IMR-90 (cell line): ENCODE measurements around the gene TTC9. TPM values are rescaled to one million over a fixed set of nuclear protein-coding genes. Genes with fewer than 3 reads are reported as not detected.

ENCODE experiments used
- ATAC-seq: fragments of 200-7000 bp; cut with Tn5 transposase; 2 replicates; pipeline ENCODE4 v1.9.1; 2020; ENCODE audit warnings: low read depth, mild to moderate bottlenecking, moderate library complexity
- BruUV-seq: library from RNA; stranded (reverse); fragments of 400-500 nt; replicated peaks from 2 replicates; lab custom pipeline; 2021; lab: Mats Ljungman, UMichigan
- CTCF ChIA-PET: fragments of 300-600 bp; formaldehyde crosslinking; extraction: SDS; loops from one replicate; lab custom pipeline; 2021; ENCODE audit warnings: antibody characterized with exemption; lab: Yijun Ruan, JAX
- POLR2A ChIA-PET: fragments of 300-600 bp; sonication (Branson Sonifier 250); formaldehyde crosslinking; loops from one replicate; lab custom pipeline; 2022; ENCODE audit warnings: antibody characterized with exemption; ENCODE audit not compliant: unreplicated experiment; lab: Charles Lee
- DNase-seq: peaks from one replicate; pipeline ENCODE4 v3.0.0; 2013
- H2AFZ ChIP-seq: replicated peaks from 2 replicates; pipeline ENCODE3; 2013; ENCODE audit warnings: low read length, mild to moderate bottlenecking; ENCODE audit not compliant: poor library complexity
- H2AK5ac ChIP-seq: 2 replicates; pipeline ENCODE4 v1.6.1; 2013; ENCODE audit warnings: low read depth, low read length, inconsistent platforms
- H2AK9ac ChIP-seq: replicated peaks from 2 replicates; pipeline ENCODE3; 2013; ENCODE audit warnings: mild to moderate bottlenecking, low read depth, low read length, moderate library complexity; ENCODE audit not compliant: poor library complexity
- H2BK120ac ChIP-seq: 2 replicates; pipeline ENCODE4 v1.6.1; 2013; ENCODE audit warnings: low read depth, low read length, inconsistent platforms
- H2BK15ac ChIP-seq: 3 replicates; pipeline ENCODE4 v1.6.1; 2013; ENCODE audit warnings: low read depth, low read length, inconsistent platforms
- H2BK20ac ChIP-seq: 2 replicates; pipeline ENCODE4 v1.6.1; 2013; ENCODE audit warnings: low read depth, mild to moderate bottlenecking, inconsistent platforms, low read length, moderate library complexity
- H2BK5ac ChIP-seq: 2 replicates; pipeline ENCODE4 v1.6.1; 2013; ENCODE audit warnings: mild to moderate bottlenecking, low read depth, low read length, inconsistent platforms; ENCODE audit not compliant: poor library complexity, severe bottlenecking
- H3K14ac ChIP-seq: replicated peaks from 2 replicates; pipeline ENCODE4 v1.6.1; 2013; ENCODE audit warnings: low read depth, low read length, inconsistent platforms
- H3K18ac ChIP-seq: 2 replicates; pipeline ENCODE4 v1.6.1; 2013; ENCODE audit warnings: low read depth, low read length, control low read depth
- H3K23ac ChIP-seq: 2 replicates; pipeline ENCODE4 v1.6.1; 2013; ENCODE audit warnings: low read depth, low read length, inconsistent platforms
- H3K27ac ChIP-seq: 2 replicates; pipeline ENCODE4 v1.5.1; 2013; ENCODE audit warnings: mild to moderate bottlenecking, control low read depth, low read length; ENCODE audit not compliant: insufficient read depth
- H3K27me3 ChIP-seq: 2 replicates; pipeline ENCODE4 v1.6.1; 2013; ENCODE audit warnings: low read length; ENCODE audit not compliant: control insufficient read depth, insufficient read depth
- H3K36me3 ChIP-seq: 2 replicates; pipeline ENCODE4 v1.6.1; 2013; ENCODE audit warnings: low read length, mixed read lengths; ENCODE audit not compliant: control insufficient read depth, insufficient read depth
- H3K4ac ChIP-seq: 2 replicates; pipeline ENCODE4 v1.6.1; 2013; ENCODE audit warnings: low read depth, low read length, inconsistent platforms
- H3K4me1 ChIP-seq: 2 replicates; pipeline ENCODE4 v1.6.1; 2013; ENCODE audit warnings: low read length, mixed read lengths; ENCODE audit not compliant: control insufficient read depth, insufficient read depth
- H3K4me2 ChIP-seq: 2 replicates; pipeline ENCODE4 v1.6.1; 2013; ENCODE audit warnings: low read depth, mild to moderate bottlenecking, control low read depth, low read length, moderate library complexity
- H3K4me3 ChIP-seq: 2 replicates; pipeline ENCODE4 v1.5.1; 2013; ENCODE audit warnings: low read depth, mild to moderate bottlenecking, control low read depth, low read length, moderate library complexity; ENCODE audit not compliant: insufficient read depth
- H3K56ac ChIP-seq: 2 replicates; pipeline ENCODE4 v1.6.1; 2013; ENCODE audit warnings: low read length, inconsistent platforms; ENCODE audit not compliant: insufficient read depth; ENCODE audit errors: extremely low read depth
- H3K79me1 ChIP-seq, 2 experiments: 2 replicates each; pipeline ENCODE4 v1.6.1; 2013; ENCODE audit warnings: low read length in 2 of 2, inconsistent platforms in 1 of 2, low read depth in 1 of 2
- H3K9ac ChIP-seq: 2 replicates; pipeline ENCODE4 v1.6.1; 2013; ENCODE audit warnings: low read depth, low read length, control low read depth
- H3K9me1 ChIP-seq: 2 replicates; pipeline ENCODE4 v1.6.1; 2013; ENCODE audit warnings: low read length, inconsistent platforms; ENCODE audit not compliant: insufficient read depth
- H3K9me3 ChIP-seq: 2 replicates; pipeline ENCODE4 v1.6.1; 2013; ENCODE audit warnings: low read length; ENCODE audit not compliant: control insufficient read depth, insufficient read depth
- H4K20me1 ChIP-seq: 2 replicates; pipeline ENCODE4 v1.6.1; 2013; ENCODE audit warnings: low read length, inconsistent platforms; ENCODE audit not compliant: insufficient read depth
- H4K5ac ChIP-seq: 2 replicates; pipeline ENCODE4 v1.6.1; 2013; ENCODE audit warnings: mild to moderate bottlenecking, low read depth, low read length, control low read depth
- H4K8ac ChIP-seq, 2 experiments: 2 replicates each; pipeline ENCODE4 v1.6.1; 2013; ENCODE audit warnings: low read depth in 2 of 2, low read length in 2 of 2, control low read depth in 1 of 2, inconsistent platforms in 1 of 2
- H4K91ac ChIP-seq: 2 replicates; pipeline ENCODE4 v1.6.1; 2013; ENCODE audit warnings: low read depth, low read length, inconsistent platforms; ENCODE audit not compliant: insufficient read depth
- MAZ ChIP-seq: IDR thresholded peaks from 2 replicates; pipeline ENCODE4 v1.6.1; 2012; ENCODE audit warnings: low read depth, mild to moderate bottlenecking, low read length, improper control_type of control experiment, moderate library complexity, borderline replicate concordance
- MXI1 ChIP-seq: IDR thresholded peaks from 2 replicates; pipeline ENCODE4 v1.6.1; 2012; ENCODE audit warnings: low read depth, mild to moderate bottlenecking, low read length, moderate library complexity, borderline replicate concordance
- POLR2A ChIP-seq: IDR thresholded peaks from 2 replicates; pipeline ENCODE4 v1.6.1; 2012; ENCODE audit warnings: mild to moderate bottlenecking, low read depth, low read length
- RCOR1 ChIP-seq: IDR thresholded peaks from 2 replicates; pipeline ENCODE4 v1.6.1; 2012; ENCODE audit warnings: mild to moderate bottlenecking, low read length, improper control_type of control experiment; ENCODE audit not compliant: insufficient replicate concordance
- RFX5 ChIP-seq: IDR thresholded peaks from 2 replicates; pipeline ENCODE4 v1.8.0; 2012; ENCODE audit warnings: low read depth, mild to moderate bottlenecking, low read length, moderate library complexity
- WGBS, 2 experiments: methylation state at CpG; one replicate each; pipeline versions ENCODE4 v1.1.5 to v1.1.7; 2013; ENCODE audit warnings: missing lambda C conversion rate in 2 of 2; ENCODE audit not compliant: insufficient read length in 1 of 2; ENCODE audit errors: extremely low coverage in 2 of 2; 5-methylcytosine and 5-hydroxymethylcytosine counted together
- dilution Hi-C: fragments of 300-500 bp; cut with HindIII; formaldehyde crosslinking; loops from one replicate; pipeline ENCODE4 v1.14.3; 2018; ENCODE audit warnings: low sequenced_read_pairs; ENCODE audit not compliant: unreplicated experiment
- in situ Hi-C: fragments of 300-500 bp; cut with MboI; formaldehyde crosslinking; loops from 3 replicates; pipeline ENCODE4 v1.14.3; 2019; ENCODE audit warnings: low sequenced_read_pairs, inconsistent platforms, mixed read lengths
- intact Hi-C: fragments of 100-400 bp; cut with micrococcal nuclease; formaldehyde crosslinking; loops from 2 replicates; pipeline ENCODE4 v1.10.0; 2022
- polyA plus RNA-seq, 3 experiments: library from polyadenylated mRNA; depleted of rRNA; stranded (reverse); fragments of >200 nt; gene quantifications; 2 replicates each; pipeline ENCODE4 v1.2.3, GENCODE V29; 2012; ENCODE audit warnings: low replicate concordance in 1 of 3
- total RNA-seq: library from RNA; depleted of rRNA; stranded (reverse); fragments of >200 nt; gene quantifications from 2 replicates; pipeline ENCODE4 v1.2.3, GENCODE V29; 2012
- TF ChIP-seq, protein P1 (sequence below): fragments of 150-350 bp; IDR thresholded peaks from 2 replicates; pipeline ENCODE4 v1.6.1; 2017; ENCODE audit warnings: mild to moderate bottlenecking, antibody characterized with exemption, low read length, low read depth
- TF ChIP-seq, protein P2 (sequence below): conservative IDR thresholded peaks from 2 replicates; pipeline ENCODE4 v1.5.1; 2012; ENCODE audit warnings: mild to moderate bottlenecking, low read depth, low read length, improper control_type of control experiment
- TF ChIP-seq, protein P3 (sequence below): fragments of 150-350 bp; IDR thresholded peaks from 2 replicates; pipeline ENCODE4 v1.6.1; 2016; ENCODE audit warnings: low read depth, mild to moderate bottlenecking, low read length, moderate library complexity, borderline replicate concordance

TTC9 gene
- total and polyA plus RNA-seq, 2 of the 4 experiments (the other 2 are of a cell fraction), result 0.02 TPM; not detected in 1

DNA sequence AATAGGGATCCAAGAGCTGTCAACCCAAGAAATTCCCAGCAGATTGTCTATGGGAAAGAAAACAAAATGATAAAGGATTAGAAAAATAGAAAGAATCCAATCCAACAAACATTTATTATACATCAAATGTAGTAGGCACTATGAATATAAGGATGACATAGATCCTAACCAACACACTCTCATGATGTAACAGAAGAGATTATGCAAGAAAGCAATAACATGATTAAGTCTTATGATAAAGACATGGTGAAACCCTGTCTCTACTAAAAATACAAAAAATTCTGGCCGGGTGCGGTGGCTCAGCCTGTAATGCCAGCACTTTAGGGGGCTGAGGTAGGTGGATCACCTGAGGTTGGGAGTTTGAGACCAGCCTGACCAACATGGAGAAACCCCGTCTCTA lies 44.0 kb upstream of the TTC9 start:
- Histone ChIP-seq H4K8ac (no peak overlapping the region), H2BK20ac (no peak overlapping the region), H3K9me3 (no peaks in the 10 kb centered on the region), H3K14ac (no peak overlapping the region), H2AFZ (no peak overlapping the region), H4K20me1 (no peaks in the 10 kb centered on the region), H2AK5ac (no peak overlapping the region), H3K4ac (no peak overlapping the region), H4K5ac (no peak overlapping the region), H2BK5ac (no peak overlapping the region), H3K23ac (no peak overlapping the region), H3K27me3 (no peaks in the 10 kb centered on the region), H3K4me2 (no peak overlapping the region), H3K9ac (no peak overlapping the region), H3K4me3 (no peak overlapping the region), H3K27ac (no peak overlapping the region), H3K36me3 (peaks cover 23% of the 10 kb centered on the region), H2AK9ac (no peak overlapping the region), H3K56ac (no peak overlapping the region), H2BK120ac (no peak overlapping the region), H3K79me1 (peaks cover 12 to 27% of the 10 kb centered on the region in 2 experiments), H3K4me1 (peaks cover 3% of the 10 kb centered on the region; the same call in 1 of the 2 replicates), H3K9me1 (peaks cover 7% of the 10 kb centered on the region; the same call in 1 of the 2 replicates), H2BK15ac (no peak overlapping the region), H4K91ac (no peak overlapping the region), H3K18ac (no peak overlapping the region)
- intact Hi-C loops (no loop called here), dilution Hi-C loops (no loop called here), in situ Hi-C loops (no loop called here)
- ATAC-seq (no peak), DNase-seq (no peak)
- 100% methylated on average over 1 of the region's 3 CpGs; no CpG with 5 or more reads in 1 of the 2 experiments for WGBS, 2 experiments
- POLR2A ChIA-PET, result interaction anchor here (0.6 kb wide), 1 partner anchor 33 kb away, joined by 3 read pairs; no protein-coding TSS in a partner anchor
- BruUV-seq, result no TSS peak
- TF ChIP-seq MAZ (no peak), RCOR1 (no peak), MXI1 (no peak), RFX5 (no peak), POLR2A (no peak)
- TF ChIP-seq, protein P1, sequence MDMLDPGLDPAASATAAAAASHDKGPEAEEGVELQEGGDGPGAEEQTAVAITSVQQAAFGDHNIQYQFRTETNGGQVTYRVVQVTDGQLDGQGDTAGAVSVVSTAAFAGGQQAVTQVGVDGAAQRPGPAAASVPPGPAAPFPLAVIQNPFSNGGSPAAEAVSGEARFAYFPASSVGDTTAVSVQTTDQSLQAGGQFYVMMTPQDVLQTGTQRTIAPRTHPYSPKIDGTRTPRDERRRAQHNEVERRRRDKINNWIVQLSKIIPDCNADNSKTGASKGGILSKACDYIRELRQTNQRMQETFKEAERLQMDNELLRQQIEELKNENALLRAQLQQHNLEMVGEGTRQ, result no peak
- TF ChIP-seq, protein P2, sequence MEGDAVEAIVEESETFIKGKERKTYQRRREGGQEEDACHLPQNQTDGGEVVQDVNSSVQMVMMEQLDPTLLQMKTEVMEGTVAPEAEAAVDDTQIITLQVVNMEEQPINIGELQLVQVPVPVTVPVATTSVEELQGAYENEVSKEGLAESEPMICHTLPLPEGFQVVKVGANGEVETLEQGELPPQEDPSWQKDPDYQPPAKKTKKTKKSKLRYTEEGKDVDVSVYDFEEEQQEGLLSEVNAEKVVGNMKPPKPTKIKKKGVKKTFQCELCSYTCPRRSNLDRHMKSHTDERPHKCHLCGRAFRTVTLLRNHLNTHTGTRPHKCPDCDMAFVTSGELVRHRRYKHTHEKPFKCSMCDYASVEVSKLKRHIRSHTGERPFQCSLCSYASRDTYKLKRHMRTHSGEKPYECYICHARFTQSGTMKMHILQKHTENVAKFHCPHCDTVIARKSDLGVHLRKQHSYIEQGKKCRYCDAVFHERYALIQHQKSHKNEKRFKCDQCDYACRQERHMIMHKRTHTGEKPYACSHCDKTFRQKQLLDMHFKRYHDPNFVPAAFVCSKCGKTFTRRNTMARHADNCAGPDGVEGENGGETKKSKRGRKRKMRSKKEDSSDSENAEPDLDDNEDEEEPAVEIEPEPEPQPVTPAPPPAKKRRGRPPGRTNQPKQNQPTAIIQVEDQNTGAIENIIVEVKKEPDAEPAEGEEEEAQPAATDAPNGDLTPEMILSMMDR, result no peak
- TF ChIP-seq, protein P3, sequence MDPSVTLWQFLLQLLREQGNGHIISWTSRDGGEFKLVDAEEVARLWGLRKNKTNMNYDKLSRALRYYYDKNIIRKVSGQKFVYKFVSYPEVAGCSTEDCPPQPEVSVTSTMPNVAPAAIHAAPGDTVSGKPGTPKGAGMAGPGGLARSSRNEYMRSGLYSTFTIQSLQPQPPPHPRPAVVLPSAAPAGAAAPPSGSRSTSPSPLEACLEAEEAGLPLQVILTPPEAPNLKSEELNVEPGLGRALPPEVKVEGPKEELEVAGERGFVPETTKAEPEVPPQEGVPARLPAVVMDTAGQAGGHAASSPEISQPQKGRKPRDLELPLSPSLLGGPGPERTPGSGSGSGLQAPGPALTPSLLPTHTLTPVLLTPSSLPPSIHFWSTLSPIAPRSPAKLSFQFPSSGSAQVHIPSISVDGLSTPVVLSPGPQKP, result no peak
- CTCF ChIA-PET, result interaction anchor here (0.7 kb wide), 1 partner anchor 575 kb away, joined by 4 read pairs; no protein-coding TSS in a partner anchor
